HG03354 (cell line): ENCODE measurements around the gene FOXP1.

ENCODE experiments used
- ATAC-seq: cut with Tn5 transposase; IDR thresholded peaks from one replicate; pipeline ENCODE4 v1.9.1; 2021; ENCODE audit warnings: mild to moderate bottlenecking; ENCODE audit not compliant: unreplicated experiment, poor library complexity, severe bottlenecking

The FOXP1 gene

DNA sequence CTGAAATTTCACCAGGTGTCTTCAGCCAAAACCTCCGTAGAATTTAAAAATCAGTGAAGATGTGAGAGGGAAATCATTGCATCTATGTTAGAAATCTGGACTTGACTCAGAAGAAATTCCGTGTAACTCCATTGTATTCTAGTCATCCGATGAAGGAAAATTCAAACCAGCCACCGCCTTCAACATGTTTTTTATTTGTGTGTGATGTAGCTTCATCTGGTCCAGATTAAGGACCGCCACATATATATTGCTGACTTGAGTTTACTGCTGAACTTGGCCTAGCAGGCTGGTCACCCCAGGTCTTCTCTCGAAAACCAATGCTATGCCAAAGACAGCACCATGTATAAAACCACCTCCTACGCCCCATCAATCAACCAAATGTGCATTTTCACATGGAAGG is 120.9 kb downstream of the FOXP1 start:
- no peak for ATAC-seq

DNA sequence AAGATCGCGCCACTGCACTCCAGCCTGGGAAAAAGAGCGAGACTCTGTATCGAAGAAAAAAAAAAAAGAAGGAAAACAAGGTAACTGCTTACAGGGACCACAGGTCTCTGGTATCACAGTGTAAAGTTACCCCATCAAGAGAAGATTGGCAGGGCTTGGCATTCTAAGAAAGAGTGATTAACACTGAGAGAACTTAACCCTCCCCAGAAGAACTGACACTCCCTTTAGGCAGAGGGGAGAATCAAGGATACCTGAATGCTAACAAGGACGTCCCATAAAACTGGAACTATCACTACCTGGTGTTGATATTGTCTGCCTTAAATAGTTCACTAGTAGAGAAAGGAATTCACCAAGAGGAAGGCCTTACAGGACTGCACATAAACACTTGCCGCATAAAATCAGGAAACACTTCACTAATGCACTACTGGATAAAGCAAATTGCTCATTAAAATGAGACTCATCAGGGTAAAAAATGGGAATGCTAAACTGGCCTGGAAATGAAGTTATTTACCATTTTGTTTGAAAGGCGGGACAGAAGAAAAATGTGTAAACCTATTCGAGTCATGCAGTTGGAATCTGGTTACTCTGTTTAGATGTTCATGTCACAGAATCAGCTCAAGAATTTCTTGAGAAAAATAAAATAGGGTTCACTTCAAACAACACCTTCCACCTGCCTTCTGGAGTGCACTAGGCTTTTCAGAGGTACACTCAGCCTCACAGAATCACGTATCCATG is 121.6 kb downstream of the FOXP1 start:
- ATAC-seq: no peak

DNA sequence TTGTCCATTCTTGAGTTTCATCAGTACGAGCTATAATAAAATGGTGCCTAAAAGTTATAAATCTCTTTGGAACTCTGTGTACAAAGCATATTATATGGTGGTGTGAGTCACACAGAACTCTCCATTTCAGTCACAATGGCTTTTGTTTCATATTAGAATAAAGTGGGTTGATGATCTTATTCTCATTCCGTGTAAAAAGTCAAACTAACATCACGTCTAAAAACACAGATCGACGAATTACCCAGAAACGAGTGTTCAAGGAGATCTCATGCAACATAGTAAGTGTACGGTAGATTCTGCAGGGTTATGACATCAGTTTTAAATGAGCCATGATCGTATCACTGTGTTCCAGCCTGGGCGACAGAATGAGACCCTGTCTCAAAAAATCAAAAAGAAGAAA is 122.4 kb downstream of the FOXP1 start:
- ATAC-seq: no peak

DNA sequence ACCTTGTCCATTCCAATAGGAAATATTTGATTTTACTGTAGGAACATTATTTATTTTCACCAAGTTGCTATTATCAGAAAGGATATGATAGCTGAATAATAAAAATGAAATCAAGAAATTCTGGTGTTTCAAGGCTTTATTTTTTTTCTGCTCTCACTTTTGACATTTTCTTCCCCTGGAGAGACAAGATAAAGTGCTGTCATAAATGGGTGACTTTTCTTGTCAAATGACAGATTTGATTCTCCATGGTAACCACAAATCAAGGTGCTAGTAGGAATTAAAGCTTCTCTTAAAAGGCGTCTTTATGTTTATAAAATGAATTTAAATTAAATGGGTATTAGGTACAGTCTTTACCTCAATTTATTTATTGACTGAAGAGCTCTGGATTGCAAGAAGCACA is 124.6 kb downstream of the FOXP1 start:
- no peak for ATAC-seq

DNA sequence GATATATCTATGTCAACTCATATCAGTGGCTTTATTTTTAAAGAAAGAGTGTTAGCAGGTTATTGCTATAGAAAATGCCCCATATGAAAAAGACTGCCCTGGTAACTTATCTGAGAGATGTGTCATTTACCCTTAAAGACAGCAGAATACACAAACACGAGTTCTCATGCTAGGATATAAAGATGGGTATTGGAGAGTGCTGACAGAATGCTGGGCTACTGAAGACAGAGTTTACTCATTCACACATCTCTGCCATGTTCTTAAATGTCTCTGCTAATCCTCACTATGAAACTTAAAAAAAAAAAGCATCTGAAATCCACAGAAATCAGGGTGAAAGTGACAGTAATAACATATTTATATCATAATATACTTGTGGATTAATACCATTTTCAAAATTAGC is 126.7 kb downstream of the FOXP1 start:
- ATAC-seq: no peak

DNA sequence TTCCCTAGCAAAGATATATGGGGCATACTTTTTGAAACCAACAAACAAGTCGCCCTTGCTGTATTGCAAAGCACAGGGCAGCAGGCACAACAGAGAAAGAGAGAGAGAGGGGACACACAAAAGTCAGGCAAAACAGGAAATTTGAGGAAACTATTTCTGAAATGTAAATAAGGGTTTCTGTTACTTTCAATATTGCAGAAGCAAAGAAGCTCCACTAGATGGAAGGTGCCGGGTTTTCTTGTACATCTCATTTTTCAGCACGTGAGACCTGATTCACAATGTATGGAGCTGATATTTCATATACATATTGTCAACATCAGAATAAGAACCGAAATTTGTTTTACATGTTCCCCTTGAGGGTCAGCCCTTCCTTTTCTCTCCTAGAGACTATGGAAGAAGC is 127.4 kb downstream of the FOXP1 start:
- ATAC-seq: no peak

DNA sequence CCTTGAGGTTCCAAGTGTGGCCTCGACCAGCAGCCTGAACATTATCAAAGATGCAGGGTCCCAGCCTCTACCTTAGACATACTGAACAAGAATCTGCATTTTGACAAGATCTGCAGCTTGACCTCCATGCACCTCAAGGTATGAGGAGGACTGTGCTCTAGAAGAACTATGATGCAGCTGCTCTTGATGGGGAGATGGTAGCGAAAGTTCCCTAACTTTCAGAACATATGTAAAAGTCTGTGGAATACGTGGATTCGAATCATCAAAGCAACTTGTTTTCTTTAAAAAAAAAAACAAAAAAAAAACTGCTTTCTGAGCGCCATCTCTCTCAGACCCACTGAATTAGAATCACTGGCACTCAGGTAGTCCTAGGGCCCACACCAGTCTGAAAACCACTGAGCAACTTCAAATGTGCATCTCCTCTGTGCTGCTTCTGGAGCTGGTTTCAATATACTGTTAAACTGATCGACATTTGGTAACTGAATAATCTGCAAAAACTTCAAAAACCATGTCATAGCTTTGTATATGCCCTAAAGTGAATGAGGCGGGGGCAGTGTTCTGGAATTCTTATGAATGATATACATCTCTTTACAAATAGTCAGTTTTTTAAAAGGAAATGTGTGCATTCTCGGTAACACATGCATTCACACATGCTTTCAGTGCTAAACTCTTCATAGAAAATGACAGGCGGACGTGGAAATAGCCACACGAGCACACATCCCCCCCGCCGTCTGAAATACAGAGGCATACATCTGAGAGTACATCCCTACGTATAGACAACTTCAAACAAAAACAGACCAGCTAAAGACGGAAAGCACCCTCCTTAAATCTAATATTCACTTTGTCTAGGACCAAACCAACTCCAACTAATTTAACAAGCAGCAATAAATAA is 128.8 kb downstream of the FOXP1 start:
- no peak for ATAC-seq

DNA sequence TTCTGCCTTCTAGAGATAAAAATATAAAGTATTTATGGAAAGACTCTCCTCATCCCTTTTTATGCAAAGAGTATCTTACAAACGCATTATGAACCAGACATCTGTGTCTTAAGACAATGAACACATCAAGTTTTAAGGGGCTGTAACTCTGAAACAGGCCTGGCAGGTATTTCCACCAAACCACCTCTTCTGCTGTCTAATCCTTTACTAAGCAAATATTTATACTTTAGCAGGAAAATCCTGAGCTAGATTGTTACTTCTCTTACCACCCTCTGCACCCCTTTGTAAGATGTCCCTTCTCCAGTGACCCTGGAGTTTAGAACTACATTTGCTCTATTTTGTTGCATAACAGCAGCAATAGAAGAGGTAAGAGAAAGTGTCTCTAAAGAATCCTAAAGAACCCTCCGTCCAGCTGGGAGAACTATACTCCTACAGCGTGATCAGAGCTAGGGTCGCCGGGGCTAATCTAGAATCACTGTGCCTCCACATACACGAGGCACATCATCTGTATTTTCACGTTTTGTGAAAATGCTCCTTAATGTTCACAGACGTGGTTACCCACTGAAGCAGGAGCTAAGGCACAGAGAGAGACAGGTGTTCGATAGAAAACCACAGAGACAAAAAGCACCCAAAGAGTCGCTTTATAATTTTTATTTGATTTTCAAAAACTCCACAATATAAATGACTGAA is 129.6 kb downstream of the FOXP1 start:
- no peak for ATAC-seq

DNA sequence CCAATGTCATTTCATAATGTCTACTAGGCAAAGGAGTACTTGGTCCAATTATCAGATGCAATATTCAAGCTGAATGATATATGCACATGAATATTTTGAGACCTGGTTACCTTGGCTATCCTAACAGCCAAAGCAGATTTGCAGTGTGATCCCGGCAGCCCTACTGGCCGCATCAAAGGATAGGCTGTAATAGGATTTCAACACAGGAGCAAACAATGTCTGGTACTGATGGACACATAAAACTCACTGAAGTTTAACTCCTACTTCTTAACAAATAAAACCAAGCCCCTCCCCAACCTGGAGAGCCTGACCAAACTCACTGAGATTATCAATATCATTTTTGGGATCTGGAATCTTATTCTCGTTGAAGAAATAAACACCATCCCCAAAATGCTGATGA is 130.2 kb downstream of the FOXP1 start:
- no peak for ATAC-seq

DNA sequence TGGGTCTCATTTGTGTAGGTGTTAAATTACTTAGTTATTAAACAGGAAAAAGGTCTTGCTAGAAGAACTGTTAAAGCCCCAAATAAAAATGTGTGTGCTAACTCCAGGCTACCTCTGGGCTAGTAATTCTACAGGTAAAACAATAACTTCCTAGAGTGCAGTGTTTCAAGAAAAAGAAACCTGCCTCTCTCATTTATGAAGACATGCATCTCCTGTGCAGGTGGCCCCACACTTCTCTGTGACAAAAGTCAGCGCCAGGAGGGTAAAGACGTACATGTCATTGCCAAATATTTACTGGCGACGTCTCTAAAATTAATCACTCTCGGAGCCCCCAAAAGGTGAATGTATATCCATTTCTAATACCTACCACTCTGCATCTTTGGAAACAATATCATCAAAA is 131.7 kb downstream of the FOXP1 start:
- no peak for ATAC-seq

DNA sequence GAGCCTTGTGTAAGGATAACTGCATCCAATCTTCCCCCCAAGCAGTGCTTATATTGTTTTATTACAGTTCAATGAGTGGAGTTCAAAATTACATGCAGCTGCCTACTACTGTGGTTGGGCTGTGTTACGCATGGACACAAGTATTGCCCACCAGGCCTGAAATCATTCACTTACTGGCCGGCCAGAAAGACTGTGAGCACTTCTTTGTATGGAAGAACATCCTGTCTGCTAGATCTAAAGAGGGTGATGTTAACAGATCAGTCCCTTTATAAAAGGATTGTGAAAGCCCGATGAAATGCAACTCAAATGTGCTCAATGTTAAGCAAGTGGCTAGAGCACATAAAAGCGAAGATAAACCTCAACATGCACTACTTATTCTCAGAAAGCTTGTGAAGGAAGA is 132.5 kb downstream of the FOXP1 start:
- ATAC-seq: no peak

DNA sequence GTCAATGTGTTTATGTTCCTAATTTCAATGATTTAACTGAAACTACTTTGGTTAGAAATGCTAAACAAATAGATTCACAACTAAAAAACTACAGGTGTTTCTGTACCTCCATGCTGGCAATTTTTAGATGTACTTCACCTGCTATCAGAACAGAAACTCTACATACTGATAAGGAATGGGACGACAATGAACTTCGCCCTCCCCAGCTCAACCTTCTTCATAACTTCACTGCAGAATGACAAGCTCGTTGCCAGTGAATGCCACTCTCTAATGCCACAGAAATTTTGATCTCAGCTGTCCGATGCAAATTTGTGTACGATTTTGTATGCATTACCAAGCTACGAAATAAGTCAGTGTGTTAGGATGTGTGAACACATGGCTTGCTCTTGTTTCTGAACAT is 133.4 kb downstream of the FOXP1 start:
- no peak for ATAC-seq

DNA sequence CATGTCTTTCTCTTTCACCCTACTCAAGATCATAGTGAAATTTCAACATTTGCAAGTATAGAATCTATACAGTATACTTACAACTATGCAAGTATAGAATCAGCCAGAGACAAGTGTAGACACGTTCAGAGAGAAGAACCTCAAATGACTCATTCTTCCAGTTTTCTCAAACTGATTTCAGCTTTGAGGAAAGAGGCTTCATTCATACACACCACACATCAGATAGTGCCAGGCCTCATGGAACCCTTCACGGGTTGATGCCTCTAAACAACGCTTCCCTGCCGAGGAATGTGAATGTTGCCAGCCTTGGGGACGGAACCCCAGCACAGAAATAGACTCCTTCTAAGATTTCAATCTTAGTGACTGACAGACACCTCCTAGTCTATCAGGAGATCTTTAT is 135.7 kb downstream of the FOXP1 start:
- no peak for ATAC-seq

DNA sequence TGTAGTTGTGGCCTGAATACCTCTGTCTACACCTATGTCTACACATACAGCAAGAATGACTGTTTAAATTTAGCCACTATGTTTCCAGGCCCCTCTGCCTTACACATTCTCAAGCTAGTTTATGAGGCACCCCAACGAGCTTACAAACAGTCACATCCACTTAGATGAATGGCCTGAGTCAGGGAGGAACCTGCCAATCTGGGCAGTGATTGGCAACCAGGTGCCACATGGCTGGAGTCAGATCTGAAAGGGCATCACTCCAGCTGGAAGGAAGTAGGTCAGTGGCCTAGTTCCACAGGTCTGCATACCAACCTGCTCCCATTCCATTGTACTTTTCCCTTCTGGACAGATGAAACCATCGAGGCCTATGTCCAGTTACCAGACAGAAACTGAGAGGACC is 136.3 kb downstream of the FOXP1 start:
- ATAC-seq: no peak

DNA sequence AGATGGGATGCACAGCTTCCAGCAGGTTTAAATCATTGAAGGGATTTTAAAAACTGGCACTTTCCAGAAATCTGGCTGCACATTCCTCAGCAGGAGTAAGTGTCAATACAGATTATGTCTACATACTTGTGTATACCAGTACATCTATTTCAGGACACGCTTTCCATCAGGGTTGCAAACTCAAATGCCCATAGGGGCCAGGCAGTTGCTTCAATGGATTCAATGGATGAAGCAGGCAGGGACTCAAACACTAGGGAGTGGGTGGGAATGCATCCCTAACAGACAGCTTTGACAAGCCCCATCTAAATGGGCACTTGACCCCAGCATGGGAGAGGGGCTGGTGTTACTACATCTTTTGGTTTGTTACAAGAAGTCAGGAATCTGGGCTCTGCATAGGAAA is 136.8 kb downstream of the FOXP1 start:
- no peak for ATAC-seq

DNA sequence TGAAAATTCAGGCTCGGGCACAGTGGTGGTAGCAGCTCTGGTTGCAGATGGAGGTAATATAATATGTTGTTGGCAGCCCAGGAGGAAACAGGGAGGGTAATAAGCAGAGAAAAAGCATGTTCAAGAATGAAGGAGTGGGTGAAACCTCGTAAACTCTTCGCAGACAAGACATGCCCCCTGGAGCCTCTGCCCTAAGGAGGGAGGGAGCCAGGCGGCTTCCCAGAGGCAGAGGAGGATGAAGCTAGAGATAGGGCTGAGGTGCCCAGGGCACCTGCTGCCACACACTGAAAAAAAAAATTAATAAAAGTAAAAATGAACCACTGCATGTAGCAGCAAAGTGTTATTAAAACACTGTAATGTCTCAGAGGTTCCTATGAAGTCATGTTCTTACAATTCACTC is 137.3 kb downstream of the FOXP1 start:
- ATAC-seq: no peak

DNA sequence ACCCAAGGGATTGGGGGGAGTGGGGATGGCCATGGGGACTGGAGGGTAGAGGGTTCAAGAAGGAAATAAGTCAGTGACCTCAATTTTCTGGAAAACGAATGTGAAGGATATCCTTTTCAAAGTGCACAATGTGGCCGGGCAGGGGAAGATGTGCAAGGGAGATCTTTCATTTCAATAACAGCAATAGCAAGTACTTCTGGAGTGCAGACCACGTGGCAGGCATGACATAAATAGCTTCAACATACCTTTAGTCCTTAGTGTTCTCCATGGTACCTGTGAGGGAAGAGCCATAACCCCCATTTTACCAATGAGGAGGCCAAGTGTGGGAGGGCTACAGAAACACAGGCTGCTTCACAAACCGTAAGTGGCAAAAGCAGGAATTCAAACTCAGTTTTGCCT is 138.7 kb downstream of the FOXP1 start:
- no peak for ATAC-seq

DNA sequence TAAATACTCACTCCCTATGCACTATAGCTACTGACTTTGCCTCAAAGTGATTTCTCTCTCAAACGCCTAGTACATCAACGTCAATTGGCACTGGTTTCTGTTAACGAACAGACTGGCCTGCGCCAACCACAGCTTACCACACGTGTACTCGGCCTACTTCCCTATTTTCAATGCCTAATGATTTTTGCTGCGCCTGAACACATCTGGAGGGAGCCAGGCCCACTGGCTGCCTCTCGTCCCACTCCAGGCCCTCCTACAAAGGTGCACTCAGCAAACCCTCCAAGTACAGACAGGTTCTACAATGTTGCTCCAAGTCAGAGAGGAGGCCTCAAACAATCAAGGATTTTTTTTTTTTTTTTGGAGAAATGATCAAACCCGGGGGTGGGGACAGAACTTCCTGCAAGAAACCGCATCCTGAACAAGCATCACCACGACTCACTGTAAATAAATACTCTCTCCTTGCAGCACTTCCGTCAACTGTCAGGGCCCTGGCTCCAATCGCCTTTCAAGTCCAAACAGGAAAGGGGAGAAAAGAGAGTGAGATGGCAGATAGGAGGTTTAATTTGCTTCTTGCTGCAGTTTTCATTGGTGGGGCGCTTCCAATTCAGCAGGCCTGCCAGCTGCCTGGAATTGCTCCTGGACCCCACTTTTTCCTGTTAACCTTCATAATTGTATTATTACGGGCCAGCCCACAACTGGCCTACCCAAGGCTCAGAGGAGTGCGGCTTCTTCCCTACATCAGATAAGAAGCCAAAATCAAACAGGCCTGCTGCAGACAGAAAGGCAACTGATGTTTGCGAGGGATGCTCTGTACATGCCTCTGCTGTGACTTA is 139.3 kb downstream of the FOXP1 start:
- ATAC-seq: peak; percentile 94

DNA sequence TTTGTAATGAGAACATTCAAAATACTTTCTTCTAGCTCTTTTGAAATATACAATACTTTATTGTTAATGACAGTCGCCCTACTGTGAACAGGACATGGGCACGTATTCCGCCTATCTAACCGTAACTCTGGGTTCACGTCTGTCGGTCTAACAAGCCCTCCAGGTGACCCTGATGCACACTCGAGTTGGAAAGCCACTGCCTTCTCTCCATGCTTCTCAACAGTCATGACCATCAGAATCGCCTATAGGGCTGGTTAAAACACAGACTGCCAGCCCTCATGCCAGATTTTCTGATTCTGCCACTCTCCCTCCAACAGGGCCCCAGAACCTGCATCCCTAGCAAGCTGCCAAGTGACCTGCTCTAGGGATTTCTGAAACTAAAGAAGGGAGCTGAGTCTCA is 140.2 kb downstream of the FOXP1 start:
- ATAC-seq: no peak

DNA sequence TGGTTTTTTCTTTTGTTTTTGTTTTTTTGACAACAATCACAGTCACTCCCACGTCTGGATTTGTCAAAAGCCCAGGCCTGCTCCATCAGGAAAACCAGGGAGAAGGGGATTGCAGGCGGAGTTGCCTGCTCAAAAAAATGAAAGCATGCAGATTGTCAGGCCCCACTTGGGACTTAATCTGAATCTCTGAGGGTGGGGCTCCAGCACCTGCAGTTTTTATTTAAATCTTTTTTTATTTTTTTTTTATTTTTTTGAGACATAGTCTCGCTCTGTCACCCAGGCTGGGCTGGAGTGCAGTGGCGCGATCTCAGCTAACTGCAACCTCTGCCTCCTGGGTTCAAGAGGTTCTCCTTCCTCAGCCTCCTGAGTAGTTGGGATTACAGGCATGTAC is 140.9 kb downstream of the FOXP1 start:
- no peak for ATAC-seq
